ENCODE results near the gene SALL3. TPM values are rescaled to one million over a fixed set of nuclear protein-coding genes. Genes with fewer than 3 reads are reported as not detected.

SALL3 gene
- total and polyA plus RNA-seq, 2 of the 8 experiments (the other 6 are each of a cell fraction or from before 2014, with no cell fraction given) = 10.5 to 46.4 TPM

DNA sequence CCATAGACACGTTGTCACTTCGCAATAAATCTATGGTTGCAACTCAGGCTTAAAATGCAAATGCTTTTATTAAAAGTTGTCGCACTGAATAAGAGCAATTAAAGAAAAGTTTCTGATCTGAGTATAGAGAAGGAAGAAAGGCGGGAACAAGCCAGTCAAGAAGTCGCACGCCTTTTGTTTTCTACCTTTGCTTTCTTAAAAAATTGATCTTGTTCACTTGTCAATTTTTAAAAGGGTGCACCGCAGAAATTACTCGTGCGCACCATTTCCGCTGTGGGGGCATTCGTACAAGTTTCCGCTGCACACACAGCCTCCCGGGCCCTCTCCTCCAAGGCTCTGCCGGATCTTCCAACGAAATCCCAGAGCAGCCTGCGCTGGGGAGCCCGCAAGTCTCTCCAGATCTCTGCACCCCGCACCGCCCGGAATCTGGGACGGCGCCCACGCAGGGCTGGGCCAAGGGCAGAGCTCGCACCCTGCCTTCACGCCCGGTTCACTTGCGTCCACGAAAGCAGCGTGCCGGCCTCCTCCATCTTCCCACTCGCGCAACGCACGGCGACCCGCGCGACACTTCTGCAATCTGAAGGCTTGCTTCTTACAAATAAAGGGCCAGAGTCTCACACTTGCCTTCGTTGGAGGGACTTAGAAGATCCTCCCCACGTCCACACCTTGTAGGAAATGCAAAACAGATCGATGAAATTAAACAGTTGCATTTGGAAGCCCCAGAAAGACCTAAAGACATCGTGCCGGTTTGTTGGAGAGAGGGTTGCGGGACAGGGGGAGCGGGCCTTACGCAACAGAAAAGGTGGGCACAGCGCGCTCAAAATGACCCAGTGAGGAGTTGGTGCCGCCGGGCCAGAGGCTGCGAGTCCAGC lies 2.6 kb upstream of the SALL3 start (continued):
- TF ChIP-seq, protein P1, sequence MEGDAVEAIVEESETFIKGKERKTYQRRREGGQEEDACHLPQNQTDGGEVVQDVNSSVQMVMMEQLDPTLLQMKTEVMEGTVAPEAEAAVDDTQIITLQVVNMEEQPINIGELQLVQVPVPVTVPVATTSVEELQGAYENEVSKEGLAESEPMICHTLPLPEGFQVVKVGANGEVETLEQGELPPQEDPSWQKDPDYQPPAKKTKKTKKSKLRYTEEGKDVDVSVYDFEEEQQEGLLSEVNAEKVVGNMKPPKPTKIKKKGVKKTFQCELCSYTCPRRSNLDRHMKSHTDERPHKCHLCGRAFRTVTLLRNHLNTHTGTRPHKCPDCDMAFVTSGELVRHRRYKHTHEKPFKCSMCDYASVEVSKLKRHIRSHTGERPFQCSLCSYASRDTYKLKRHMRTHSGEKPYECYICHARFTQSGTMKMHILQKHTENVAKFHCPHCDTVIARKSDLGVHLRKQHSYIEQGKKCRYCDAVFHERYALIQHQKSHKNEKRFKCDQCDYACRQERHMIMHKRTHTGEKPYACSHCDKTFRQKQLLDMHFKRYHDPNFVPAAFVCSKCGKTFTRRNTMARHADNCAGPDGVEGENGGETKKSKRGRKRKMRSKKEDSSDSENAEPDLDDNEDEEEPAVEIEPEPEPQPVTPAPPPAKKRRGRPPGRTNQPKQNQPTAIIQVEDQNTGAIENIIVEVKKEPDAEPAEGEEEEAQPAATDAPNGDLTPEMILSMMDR (IDR thresholded peaks at IDR 0.05; ENCODE audit: control extremely low read depth in 1 of 3, insufficient read depth in 1 of 3, low read depth in 1 of 3, low read length in 3 of 3) = no peak
- TF ChIP-seq HDAC2 (IDR thresholded peaks at IDR 0.05; ENCODE audit: borderline replicate concordance in 1 of 2, low read depth in 2 of 2, low read length in 2 of 2) (no peak), PHF8 (conservative IDR thresholded peaks at IDR 0.05; ENCODE audit: low read depth, low read length) (no peak)

Measured in H1 (cell line).